Measurements from ENCODE around the gene FAM187B.

GRCh38 chr19:35179830-35180229, 48.7 kb downstream of the FAM187B start:
- TF ChIP-seq CTCF (conservative IDR thresholded peaks at IDR 0.05) (no peak), EZH2 (IDR thresholded peaks at IDR 0.05; ENCODE audit: low read depth) (no peak)

All from PC-9 (cell line).